Heart left ventricle (tissue), 13 donors: ENCODE results near the gene METTL9.

ENCODE experiments used
- POLR2A ChIP-seq, 2 donors: fragments of 450-650 bp; IDR thresholded peaks; one replicate each; pipeline ENCODE4 v1.6.1; 2017; ENCODE audit warnings: antibody characterized with exemption in 2 of 2, mild to moderate bottlenecking in 2 of 2, moderate library complexity in 2 of 2
- TF ChIP-seq, protein P1 (sequence below), 12 donors: fragments of 200-600 bp; sonication (generic) in 4 of 12; IDR thresholded peaks; one replicate each; pipeline versions ENCODE4 v1.5.0 to v1.8.0; 2018 to 2022; ENCODE audit warnings: antibody characterized with exemption in 12 of 12, mild to moderate bottlenecking in 5 of 12
- donor health status: ischemic (EF 13 %, LVEDD 7.1; RV severe dilation, severe dysfunction).
- donor health status: DM: no; HTN: yes; CAD: no.
- donor health status: DM: no; HTN: no; CAD: no.
- donor health status: ischemic (EF 25% LVEDD 6.9; RV normal size, moderate dysfunction).
- donor health status: ischemic (EF 25% LVEDD 5.7; RV mildly dilated, moderate dysfunction).
- donor health status: ischemic (EF 35%, LVEDD 5.7; RV mildly dilated, moderate dysfunction).
- donor health status: nonischemic (EF 11% LVEDD 7.7; RV severe dilation, severe dysfunction).
- donor health status: DM: yes; HTN: yes; CAD: no.
- donor health status: PGD.
- donor health status: ischemic (EF 29% LVEDD 5.4; RV normal size, mild dysfunction).
- donor health status: nonischemic (EF 23%, LVEDD 6.1; RV moderate dilation, normal function).

DNA sequence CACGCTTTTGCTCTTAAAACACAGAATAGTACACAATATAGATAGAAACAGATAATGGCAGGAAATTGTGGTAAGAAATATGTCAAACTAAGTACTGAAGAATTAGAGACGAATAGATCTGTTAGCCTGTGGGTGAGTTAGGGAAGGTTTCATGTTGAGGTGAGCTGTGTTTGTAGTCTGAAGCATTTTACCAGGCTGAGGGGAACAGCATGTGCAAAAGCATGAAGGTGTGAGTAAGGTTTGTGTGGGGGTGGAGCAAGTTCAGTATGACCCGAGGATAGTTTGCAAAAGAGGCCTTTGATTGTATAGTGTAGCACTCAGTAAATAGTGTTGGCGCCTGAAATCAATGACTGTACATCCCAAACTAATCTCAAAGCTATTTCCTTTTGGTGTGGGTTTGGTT lies 39.2 kb downstream of the METTL9 start:
- TF ChIP-seq, protein P1, sequence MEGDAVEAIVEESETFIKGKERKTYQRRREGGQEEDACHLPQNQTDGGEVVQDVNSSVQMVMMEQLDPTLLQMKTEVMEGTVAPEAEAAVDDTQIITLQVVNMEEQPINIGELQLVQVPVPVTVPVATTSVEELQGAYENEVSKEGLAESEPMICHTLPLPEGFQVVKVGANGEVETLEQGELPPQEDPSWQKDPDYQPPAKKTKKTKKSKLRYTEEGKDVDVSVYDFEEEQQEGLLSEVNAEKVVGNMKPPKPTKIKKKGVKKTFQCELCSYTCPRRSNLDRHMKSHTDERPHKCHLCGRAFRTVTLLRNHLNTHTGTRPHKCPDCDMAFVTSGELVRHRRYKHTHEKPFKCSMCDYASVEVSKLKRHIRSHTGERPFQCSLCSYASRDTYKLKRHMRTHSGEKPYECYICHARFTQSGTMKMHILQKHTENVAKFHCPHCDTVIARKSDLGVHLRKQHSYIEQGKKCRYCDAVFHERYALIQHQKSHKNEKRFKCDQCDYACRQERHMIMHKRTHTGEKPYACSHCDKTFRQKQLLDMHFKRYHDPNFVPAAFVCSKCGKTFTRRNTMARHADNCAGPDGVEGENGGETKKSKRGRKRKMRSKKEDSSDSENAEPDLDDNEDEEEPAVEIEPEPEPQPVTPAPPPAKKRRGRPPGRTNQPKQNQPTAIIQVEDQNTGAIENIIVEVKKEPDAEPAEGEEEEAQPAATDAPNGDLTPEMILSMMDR (IDR thresholded peaks at IDR 0.05): no peak
- TF ChIP-seq POLR2A (IDR thresholded peaks at IDR 0.05): no peak
